ENCODE measurements around the gene TBX4.

The TBX4 gene

DNA sequence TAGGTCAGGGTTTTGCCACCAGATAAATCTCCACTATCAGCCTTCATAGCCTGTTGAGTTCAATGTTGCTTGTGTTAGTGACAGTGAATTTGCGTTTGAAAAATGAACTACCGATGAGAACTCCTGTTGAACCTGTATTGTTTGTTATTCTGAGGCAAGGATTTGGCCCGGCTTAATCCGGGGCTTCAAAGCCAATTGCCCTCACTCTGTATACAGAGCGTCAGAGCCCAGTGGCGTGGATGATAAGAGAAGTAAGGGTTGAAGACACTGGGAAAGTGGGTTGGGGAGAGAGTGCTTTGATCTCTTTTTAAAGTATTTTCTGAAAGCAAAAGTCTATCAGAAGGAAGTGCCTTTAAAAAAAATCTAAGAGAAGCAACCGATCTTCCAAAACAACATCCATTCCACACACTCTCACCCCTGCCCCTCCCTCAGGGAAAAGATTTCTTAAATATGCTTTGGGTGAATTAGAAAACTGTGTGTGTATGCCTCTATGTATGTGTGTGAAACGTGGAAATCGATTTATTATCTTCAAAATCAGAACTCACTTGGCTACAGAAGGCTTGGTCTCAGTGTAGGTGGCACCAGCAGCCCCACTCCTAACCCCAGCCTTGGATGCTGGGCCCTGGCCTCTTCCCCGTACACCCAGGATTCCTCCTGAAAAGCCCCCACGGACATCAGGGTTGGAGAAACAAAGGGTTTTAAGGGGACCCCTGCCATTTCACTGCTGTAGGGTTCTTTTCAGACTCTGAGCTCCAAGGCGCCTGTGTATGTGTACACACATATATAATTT, 8.8 kb downstream of the TBX4 start:
- Histone ChIP-seq H3K27ac (no peak overlapping the region), H3K4me3 (no peak overlapping the region)
- DNase-seq (ENCODE audit: low spot score), result no peak
- TF ChIP-seq, protein P1, sequence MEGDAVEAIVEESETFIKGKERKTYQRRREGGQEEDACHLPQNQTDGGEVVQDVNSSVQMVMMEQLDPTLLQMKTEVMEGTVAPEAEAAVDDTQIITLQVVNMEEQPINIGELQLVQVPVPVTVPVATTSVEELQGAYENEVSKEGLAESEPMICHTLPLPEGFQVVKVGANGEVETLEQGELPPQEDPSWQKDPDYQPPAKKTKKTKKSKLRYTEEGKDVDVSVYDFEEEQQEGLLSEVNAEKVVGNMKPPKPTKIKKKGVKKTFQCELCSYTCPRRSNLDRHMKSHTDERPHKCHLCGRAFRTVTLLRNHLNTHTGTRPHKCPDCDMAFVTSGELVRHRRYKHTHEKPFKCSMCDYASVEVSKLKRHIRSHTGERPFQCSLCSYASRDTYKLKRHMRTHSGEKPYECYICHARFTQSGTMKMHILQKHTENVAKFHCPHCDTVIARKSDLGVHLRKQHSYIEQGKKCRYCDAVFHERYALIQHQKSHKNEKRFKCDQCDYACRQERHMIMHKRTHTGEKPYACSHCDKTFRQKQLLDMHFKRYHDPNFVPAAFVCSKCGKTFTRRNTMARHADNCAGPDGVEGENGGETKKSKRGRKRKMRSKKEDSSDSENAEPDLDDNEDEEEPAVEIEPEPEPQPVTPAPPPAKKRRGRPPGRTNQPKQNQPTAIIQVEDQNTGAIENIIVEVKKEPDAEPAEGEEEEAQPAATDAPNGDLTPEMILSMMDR (IDR thresholded peaks at IDR 0.05), result no peak

DNA sequence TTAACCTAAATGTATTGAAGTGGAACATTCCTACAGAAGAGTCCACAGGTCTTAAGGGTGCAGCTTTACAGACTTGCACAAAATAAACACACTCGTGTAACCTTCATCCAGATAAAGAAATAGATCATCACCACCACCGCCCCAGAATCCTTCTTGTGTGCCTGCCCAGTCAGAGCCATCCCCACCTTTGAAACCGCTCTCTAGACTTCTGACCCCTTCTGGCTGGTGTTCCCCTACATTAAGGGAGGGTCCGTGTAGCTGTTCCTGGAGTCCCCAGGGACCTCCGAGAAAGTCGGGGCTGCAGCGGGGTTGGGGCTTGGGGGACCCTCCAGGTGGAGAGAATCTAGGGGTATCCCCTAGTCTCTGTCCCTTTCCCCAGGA, 9.4 kb downstream of the TBX4 start:
- peak overlapping the region; percentile 63 for H3K4me3 ChIP-seq

DNA sequence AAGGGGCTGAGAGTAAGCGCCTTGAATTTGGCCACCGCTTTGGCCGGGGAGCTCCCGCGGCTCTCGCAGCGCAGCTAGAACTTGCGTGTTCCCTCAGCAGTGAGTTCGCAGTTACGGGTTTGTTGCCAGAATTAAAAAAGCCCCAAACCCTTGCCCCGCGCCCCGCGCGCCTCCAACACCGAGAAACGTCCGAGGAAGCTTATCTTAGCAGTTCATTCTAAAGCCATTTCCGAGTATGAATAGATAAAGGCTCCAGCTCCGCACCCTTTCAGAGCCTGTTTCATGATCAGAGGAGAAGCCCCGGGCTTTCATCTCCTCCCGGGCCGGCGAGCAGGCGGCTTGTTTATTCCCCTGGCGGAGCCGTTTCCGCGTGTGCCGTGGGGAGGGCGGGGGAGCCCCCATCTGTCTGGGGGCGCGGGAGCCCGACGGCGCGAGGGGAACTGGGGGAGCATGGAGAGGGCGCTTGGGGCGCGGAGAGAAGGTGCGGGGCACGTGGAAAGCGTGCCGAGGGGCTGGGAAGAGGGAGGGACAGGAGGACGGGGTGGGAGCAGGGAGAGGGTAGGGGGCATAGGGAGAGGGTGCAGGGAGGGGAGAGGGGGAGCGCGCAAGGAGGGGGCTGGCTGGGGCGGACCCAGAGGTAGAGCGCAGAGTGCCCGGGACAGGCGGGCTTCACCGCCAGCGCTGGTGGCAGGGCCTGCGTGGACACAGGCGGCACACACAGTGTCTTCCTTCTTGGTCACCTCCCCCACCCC, 9.9 kb downstream of the TBX4 start:
- TF ChIP-seq, protein P1 (IDR thresholded peaks at IDR 0.05), result no peak
- Histone ChIP-seq H3K27ac (no peak overlapping the region), H3K4me3 (peak overlapping the region; percentile 63)
- no peak for DNase-seq (ENCODE audit: low spot score)

More for the DNA sequence above, 9.4 kb downstream of the TBX4 start:
- H3K27ac ChIP-seq, result no peak overlapping the region
- no peak for DNase-seq (ENCODE audit: low spot score)
- TF ChIP-seq, protein P1 (IDR thresholded peaks at IDR 0.05), result no peak

DNA sequence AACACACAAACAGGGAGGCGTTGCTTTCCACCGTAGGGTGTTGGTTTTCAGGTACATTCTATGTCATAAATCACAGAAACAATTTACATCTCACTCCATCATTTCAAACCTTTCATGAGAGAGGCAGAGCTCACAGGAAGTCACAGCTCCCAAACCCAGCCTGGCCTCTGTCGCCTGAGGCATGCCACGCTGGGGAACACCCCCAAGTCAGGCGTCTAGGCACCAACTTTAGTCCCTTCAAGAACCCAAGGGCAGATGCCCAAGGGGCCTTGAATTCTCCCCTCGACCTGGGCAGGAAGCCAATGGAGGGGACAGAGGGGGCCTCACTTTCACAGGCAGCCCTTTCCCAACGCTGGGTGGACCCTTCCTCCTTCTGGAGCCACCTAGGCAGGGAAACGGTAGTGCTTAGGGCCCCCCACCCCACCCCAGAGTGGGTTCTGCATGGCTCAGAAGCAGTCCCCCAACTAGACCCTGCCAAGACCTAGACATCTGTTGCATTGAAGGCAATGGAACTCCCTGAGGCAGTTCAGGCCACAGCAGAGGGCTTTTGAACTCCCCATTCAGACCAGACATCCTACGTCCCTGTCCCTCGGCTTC, 10.6 kb downstream of the TBX4 start:
- DNase-seq (ENCODE audit: low spot score), result no peak
- Histone ChIP-seq H3K27ac (no peak overlapping the region), H3K4me3 (no peak overlapping the region)
- TF ChIP-seq, protein P1 (IDR thresholded peaks at IDR 0.05), result no peak

DNA sequence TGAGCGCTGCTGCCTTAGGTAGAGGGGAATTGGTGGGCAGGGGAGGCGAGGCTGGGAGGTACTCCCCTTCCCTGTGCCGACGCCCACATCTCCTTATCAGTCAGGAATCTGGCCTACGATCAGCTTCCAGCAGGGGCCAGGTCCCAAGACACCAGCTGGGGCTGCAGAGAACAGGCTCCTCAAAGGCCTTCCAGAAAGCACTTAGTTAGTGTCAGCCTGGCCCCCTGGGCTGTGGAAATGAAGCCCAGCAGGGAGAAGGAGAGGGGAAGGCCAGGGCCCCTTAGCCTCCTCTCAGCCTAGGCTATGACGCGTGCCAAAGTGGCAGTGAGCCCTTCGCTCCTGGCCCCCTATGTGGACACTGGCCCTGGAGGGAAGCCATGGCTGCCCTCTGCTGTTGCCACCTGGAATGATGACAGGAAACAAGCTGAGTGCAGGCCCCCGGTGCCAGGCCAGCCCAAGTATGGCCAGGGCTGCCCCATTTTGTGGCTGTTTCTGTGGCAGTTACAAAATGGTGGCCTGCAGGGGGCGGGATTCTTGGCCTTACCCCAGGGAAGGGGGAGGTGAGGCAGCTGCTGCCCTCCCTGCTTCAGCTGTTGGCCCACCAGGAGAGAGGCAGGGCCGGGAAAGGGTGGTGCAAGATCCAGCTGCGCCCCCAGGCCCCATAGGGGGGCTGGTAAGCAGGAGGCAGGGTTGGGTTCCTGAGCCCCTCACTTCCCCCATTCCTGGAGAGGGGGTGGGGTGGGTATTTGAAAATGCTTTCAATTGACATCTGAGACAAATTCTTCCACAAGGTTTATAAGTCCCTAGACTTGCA, 11.3 kb downstream of the TBX4 start:
- H3K27ac ChIP-seq, result no peak overlapping the region
- H3K4me3 ChIP-seq, result no peak overlapping the region
- TF ChIP-seq, protein P1 (IDR thresholded peaks at IDR 0.05), result no peak
- no peak for DNase-seq (ENCODE audit: low spot score)

DNA sequence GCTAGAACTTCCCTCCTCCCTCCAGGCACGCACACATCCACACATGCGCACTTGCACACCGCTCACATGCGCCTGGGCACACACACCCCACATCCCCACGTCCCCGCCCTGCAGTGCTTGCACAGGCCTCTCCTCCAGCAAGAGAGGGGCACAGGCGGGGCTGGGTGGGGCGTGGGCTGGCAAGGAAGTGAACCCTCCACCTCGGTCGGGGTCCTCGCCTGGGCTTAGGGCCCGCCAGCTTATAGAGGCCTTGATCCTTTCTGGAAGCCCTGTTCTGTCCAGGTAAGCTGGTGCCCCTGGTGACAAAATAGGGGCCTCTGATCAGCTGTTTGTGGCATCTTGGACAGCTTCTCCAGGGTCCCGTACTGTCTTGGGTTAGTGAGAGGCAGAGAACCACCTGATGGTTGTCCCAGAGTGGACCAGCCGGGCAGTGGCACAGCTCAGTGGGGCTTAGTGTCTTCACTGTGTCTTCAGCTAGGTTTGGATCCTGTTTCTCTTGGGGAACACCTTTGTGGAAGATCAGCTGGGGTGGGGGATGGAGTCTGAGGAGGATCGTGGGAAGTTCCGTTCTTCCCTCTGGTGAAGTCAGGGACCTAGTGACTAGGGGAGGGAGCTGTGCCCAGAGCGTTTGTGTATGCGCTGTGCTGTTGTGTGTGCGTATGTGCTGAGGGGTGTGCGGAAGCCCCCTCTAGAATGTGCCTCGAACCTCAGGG, 12.1 kb downstream of the TBX4 start:
- no peak for DNase-seq (ENCODE audit: low spot score)
- H3K4me3 ChIP-seq, result no peak overlapping the region
- TF ChIP-seq, protein P1 (IDR thresholded peaks at IDR 0.05), result no peak
- H3K27ac ChIP-seq, result no peak overlapping the region

Data from coronary artery (tissue), 2 donors.